ENCODE results near the gene PXT1.

The PXT1 gene

DNA sequence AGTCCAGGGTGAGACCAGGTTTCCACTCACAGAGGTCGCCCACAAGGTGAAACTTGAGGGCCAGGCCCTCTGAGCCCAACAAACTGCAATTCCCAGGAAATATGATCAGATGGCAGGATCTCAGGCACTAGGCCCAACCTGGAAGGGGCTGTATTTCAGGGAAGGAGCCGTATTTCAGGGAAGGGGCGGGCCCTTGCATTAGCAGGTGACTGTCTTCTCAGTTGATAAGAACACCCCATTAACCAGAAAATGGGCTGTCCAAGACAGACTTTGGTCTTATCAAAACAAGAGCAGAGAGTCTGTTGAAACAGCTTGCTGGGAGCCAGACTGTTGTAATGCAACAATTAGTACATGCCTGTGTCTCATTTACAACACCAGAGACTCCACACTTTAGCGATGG is 95.0 kb downstream of the PXT1 start:
- DNase-seq (ENCODE audit: low spot score): no peak
- FAIRE-seq: no peak

DNA sequence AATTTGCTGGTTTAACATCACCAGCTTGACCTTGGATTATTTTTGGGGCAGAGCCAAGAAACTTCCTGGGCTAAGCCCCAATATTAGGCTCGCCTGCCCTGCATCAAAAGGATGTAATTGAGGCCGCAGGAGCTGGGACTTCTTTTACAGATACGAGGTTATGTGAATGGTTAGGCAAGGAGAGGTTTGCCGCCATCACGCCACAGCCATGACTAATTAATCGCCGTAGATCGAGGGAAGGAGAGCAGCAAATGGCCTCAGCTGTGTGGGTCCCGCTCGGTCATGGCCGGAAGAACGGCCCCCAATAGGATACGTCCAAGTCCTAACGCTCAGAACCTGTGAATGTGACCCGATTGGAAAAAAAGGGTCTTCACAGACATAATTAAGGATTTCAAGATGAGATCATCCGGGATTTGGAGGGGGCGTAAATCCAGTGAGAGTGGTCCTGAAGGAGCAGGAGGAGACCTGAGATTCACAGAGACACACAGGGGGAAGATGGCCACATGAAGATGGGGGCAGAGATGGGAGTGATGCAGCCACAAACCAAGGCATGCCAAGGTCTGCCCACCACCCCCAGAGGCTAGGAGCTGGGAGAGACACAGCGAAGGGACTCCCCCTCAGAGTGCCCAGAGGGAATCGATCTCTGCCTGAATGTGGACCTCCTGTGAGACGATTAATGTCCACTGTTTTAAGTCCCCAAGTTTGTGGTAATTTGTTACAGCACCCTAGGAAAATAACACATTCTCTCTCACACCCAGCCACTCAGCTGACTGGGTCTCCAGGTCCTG is 96.0 kb downstream of the PXT1 start:
- FAIRE-seq: no peak
- DNase-seq (ENCODE audit: low spot score): no peak

DNA sequence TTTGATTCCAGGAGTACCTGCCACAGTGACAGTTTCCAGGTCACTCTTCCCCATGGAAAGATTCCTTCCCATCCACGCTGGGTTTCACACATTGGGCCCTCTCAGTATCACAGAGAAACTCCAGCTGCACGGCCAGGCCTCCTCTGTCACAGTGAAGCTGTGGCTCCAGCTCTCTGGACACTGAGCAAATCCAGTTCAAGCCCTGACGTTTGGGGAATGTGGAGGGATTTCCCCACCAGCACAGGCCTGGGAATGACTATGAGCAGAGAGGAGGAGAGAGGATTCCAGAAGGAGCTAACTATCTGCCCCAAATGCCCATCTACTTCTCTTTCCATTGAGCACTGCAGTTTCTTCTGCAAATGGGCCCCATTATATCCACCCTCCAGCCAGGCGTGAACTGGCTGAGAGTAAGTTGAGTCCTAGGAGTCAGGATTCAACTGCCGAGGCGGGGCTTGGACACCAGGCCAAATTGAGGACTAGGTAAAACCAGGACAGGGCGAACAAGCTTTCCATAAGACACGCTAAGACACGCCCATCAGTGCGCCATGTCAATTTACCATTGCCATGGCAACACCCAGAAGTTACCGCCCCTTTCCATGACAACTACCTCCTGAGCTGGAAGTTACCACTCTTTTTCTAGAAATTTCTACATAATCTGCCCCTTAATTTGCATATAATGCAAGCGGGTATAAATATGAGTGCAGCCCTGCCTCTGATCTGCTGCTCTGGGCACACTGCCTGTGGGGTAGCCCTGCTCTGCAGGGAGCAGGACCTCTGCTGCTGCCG is 96.8 kb downstream of the PXT1 start:
- DNase-seq (ENCODE audit: low spot score) (no peak), FAIRE-seq (no peak)

DNA sequence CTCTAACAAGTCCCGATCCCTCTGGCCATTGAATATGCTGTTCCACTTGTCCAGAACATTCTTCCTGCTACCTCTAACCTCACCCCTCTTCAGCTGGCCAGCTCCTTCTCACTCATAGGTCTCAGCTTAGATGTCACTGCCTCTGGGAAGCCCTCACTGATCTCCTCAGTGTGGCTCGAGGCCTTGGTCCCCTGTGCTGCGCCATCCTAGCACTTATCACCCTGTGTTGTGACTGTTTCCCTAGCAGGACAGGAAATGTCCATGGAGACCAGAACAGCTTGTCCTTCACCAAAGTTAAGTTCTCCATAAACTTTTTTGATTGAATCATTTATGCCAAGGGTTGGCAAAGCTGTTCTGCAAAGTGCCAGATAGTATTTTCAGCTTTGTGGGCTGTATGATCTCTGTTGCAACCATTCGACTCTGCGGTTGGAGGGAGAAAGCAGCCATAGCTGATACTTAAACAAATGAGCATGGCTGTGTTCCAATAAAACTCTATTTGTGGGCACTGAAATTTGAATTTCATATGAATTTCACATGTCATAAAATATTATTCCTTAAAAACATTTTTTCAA is 99.5 kb downstream of the PXT1 start:
- FAIRE-seq: no peak

DNA sequence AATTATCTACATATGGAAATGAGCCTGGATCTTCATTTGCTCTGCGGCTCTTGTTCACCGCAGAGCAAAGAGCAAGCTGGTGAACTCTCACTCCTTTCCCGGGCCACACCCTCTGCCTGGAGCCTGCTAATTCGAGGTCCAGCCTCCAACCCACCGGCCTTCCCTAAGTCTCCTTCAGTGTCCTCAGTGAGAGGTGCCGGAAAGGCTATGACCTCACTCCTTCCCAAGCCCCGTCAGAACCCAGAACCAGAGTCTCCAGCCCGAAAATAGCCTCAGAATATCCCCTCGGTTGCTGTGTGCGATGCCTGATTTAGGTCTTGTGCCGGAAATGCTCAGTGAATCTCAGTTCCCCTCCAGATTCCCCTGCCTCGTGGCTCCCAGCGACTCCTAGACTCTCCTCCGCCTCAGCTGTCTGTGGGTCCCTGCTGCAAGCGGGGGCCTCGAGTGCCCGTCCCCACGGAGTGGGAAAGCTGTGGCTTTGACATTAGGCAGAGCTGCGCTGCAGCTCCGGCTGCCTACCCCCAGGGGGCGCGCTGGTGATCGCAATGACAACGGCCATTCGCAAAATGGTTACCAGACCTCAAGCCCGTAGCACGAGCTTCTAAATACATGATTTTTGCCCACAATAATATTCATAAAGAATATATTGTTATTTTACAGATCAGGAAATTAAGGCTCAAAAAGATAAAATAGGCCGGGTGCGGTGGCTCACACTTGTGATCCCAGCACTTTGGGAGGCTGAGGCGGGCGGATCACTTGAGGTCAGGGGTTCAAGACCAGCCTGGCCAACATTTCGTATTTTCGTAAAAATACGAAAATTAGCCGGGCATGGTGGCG is 101.8 kb downstream of the PXT1 start:
- no peak for FAIRE-seq

More for the DNA sequence above, 99.5 kb downstream of the PXT1 start:
- DNase-seq (ENCODE audit: low spot score): no peak

More for the DNA sequence above, 101.8 kb downstream of the PXT1 start:
- DNase-seq (ENCODE audit: low spot score): peak; percentile 85

All from urothelium cell line (cell line).